Parathyroid adenoma (tissue), 2 donors: ENCODE results near the gene TSPAN13.

Experiments used
- H2AFZ ChIP-seq: fragments of 300-600 bp; sonication (generic); one replicate; pipeline ENCODE4 v1.7.0; 2017; ENCODE audit warnings: antibody characterized with exemption, mild to moderate bottlenecking
- H3K27ac ChIP-seq: fragments of 300-600 bp; sonication (generic); one replicate; pipeline ENCODE4 v1.7.0; 2017
- H3K27me3 ChIP-seq: fragments of 300-600 bp; sonication (generic); one replicate; pipeline ENCODE4 v1.7.0; 2017; ENCODE audit warnings: low read length; ENCODE audit not compliant: control insufficient read depth, insufficient read depth
- H3K36me3 ChIP-seq: fragments of 300-600 bp; sonication (generic); one replicate; pipeline ENCODE4 v1.7.0; 2017; ENCODE audit warnings: low read length; ENCODE audit not compliant: control insufficient read depth, insufficient read depth
- H3K4me1 ChIP-seq: fragments of 300-600 bp; sonication (generic); one replicate; pipeline ENCODE4 v1.7.0; 2017; ENCODE audit warnings: control low read depth
- H3K4me2 ChIP-seq: fragments of 300-600 bp; sonication (generic); one replicate; pipeline ENCODE4 v1.7.0; 2017; ENCODE audit warnings: low read length
- H3K4me3 ChIP-seq: fragments of 300-600 bp; sonication (generic); one replicate; pipeline ENCODE4 v1.7.0; 2017; ENCODE audit warnings: low read depth, low read length
- H3K79me2 ChIP-seq: fragments of 300-600 bp; sonication (generic); one replicate; pipeline ENCODE4 v1.7.0; 2017; ENCODE audit warnings: control low read depth
- H3K9ac ChIP-seq: fragments of 300-600 bp; sonication (generic); one replicate; pipeline ENCODE4 v1.7.0; 2017; ENCODE audit warnings: mild to moderate bottlenecking
- H3K9me3 ChIP-seq: fragments of 300-600 bp; sonication (generic); one replicate; pipeline ENCODE4 v1.7.0; 2017; ENCODE audit warnings: low read length; ENCODE audit not compliant: control insufficient read depth
- TF ChIP-seq, protein P1 (sequence below): fragments of 300-600 bp; sonication (generic); IDR thresholded peaks from one replicate; pipeline ENCODE4 v1.7.0; 2017; ENCODE audit warnings: antibody characterized with exemption, mild to moderate bottlenecking
- donor health status: primary hyperparathyroidism.

Gene TSPAN13

DNA sequence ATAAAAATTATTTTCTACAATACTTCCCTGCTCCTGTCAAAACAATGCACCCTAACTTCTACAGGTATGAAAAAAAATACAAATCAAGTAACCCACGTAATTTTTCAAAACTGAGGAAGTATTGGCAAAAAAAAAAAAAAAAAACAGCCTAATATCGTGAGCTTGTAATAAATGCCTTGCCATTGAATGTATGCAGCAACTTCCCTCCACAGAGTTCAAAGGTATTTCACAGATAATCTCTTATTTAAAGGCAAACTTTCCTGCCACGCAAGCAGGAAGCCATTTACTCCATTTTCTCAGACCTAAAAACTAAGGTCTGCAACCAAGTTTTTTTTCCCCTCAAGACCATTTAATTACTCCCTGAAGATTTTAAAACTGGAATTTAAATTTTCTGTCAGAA lies 51.9 kb downstream of the TSPAN13 start:
- Histone ChIP-seq H3K79me2 (no peaks in the 10 kb centered on the region), H3K9ac (no peak overlapping the region), H3K36me3 (no peaks in the 10 kb centered on the region), H3K27ac (no peak overlapping the region), H3K9me3 (no peaks in the 10 kb centered on the region), H3K27me3 (no peaks in the 10 kb centered on the region), H3K4me1 (no peaks in the 10 kb centered on the region), H3K4me3 (no peak overlapping the region), H2AFZ (no peak overlapping the region), H3K4me2 (no peak overlapping the region)
- TF ChIP-seq, protein P1, sequence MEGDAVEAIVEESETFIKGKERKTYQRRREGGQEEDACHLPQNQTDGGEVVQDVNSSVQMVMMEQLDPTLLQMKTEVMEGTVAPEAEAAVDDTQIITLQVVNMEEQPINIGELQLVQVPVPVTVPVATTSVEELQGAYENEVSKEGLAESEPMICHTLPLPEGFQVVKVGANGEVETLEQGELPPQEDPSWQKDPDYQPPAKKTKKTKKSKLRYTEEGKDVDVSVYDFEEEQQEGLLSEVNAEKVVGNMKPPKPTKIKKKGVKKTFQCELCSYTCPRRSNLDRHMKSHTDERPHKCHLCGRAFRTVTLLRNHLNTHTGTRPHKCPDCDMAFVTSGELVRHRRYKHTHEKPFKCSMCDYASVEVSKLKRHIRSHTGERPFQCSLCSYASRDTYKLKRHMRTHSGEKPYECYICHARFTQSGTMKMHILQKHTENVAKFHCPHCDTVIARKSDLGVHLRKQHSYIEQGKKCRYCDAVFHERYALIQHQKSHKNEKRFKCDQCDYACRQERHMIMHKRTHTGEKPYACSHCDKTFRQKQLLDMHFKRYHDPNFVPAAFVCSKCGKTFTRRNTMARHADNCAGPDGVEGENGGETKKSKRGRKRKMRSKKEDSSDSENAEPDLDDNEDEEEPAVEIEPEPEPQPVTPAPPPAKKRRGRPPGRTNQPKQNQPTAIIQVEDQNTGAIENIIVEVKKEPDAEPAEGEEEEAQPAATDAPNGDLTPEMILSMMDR = no peak

DNA sequence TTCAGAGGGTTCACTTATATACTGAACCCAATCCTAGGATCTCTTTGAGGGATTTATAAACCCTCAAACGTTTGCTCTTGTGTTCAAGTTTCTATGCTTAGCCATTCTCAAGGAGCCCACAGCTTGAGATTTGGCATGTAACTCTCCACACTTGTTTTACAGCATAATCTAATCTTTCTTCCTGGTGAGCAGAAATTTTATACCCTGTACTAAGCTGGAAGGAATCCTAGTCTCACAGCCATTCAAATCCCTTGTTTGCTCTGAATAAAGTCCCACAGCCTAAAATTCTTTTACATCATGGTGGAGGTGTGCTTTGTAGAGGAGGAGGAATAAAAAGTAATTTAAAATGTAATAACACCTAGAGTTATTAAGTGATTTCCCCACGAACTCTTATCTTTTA lies 56.6 kb downstream of the TSPAN13 start:
- no peaks in the 10 kb centered on the region for H3K9me3 ChIP-seq
- no peaks in the 10 kb centered on the region for H3K4me1 ChIP-seq
- H3K27ac ChIP-seq = no peak overlapping the region
- no peak overlapping the region for H3K4me2 ChIP-seq
- no peak overlapping the region for H3K9ac ChIP-seq
- H3K27me3 ChIP-seq = no peaks in the 10 kb centered on the region
- TF ChIP-seq, protein P1 = no peak
- H3K4me3 ChIP-seq = no peak overlapping the region
- no peaks in the 10 kb centered on the region for H3K79me2 ChIP-seq
- no peak overlapping the region for H2AFZ ChIP-seq
- H3K36me3 ChIP-seq = no peaks in the 10 kb centered on the region

DNA sequence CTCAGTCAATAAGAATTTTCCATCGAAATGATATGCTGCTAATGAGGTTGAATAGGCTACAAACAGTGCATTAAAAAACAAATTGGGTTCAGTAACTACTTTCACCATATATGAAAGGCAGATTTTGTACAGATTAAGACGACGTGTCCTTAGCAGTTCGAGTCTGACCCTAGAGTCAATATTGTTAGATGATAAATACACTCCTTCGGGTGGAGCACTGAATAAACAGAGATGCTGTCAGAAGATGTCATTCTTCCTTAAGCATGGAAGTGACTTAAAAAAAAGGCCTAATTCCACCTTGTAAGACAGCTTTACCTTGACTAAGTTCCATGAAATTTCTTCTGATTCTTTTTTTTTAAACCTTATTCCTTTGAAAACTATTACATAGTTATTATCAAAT lies 57.0 kb downstream of the TSPAN13 start:
- no peak overlapping the region for H3K4me3 ChIP-seq
- H3K9me3 ChIP-seq = no peaks in the 10 kb centered on the region
- no peaks in the 10 kb centered on the region for H3K36me3 ChIP-seq
- no peak overlapping the region for H3K9ac ChIP-seq
- no peaks in the 10 kb centered on the region for H3K79me2 ChIP-seq
- no peaks in the 10 kb centered on the region for H3K27me3 ChIP-seq
- TF ChIP-seq, protein P1 = no peak
- no peak overlapping the region for H2AFZ ChIP-seq
- H3K4me1 ChIP-seq = no peaks in the 10 kb centered on the region
- H3K4me2 ChIP-seq = no peak overlapping the region
- H3K27ac ChIP-seq = no peak overlapping the region

DNA sequence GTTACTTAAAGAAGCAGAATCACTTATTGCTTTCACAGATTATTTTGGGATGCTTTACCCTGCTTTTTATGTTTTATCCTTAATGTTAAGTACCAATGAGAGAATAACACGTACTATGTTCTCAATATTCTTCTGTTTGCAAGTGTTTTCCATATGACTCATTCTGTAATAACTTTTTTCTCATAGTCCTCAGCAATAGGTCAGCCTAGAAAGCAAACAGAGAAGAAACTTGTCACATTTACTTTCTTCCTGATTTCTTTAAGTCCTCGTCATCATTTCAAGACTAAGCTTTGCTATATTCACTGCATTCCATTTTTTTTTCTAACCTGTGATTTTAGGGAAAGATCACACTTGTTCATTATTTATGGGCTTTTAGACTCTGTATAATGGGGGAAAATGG lies 58.0 kb downstream of the TSPAN13 start:
- Histone ChIP-seq H3K4me1 (no peaks in the 10 kb centered on the region), H3K79me2 (no peaks in the 10 kb centered on the region), H3K9ac (no peak overlapping the region), H3K4me2 (no peak overlapping the region), H3K36me3 (no peaks in the 10 kb centered on the region), H2AFZ (no peak overlapping the region), H3K27ac (no peak overlapping the region), H3K27me3 (no peaks in the 10 kb centered on the region), H3K4me3 (no peak overlapping the region), H3K9me3 (no peaks in the 10 kb centered on the region)
- TF ChIP-seq, protein P1 = no peak

DNA sequence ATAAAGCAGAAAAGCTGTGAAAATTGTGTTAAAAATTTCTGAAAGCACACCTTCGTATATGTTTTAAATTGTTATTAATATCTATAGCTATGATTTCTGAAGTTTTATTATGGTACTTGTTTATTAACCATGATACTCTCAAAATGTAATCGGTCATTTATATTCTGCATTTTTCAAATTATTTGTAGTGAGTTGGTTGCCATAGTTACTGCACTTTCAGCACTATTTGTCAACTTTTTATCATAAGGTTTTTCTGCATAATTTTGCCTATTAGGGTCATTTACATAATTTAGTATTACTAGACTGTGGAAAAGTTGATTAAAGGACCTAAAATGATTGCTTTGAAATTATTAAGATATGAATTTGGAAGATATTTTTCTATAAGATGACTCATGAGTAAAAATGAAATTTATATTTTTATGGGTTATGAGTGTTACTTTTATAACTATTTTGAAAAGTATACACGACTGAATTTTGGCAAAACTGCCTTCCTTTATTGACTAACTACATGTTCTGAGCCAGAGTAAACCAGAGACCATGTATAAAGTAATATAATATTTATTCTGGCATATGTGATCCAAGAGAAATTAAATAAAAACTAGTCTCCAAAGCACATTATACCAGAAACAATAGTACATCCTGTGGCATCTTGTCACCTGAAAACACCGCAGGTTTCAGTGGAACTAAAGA lies 59.1 kb downstream of the TSPAN13 start:
- no peaks in the 10 kb centered on the region for H3K4me1 ChIP-seq
- TF ChIP-seq, protein P1 = no peak
- no peak overlapping the region for H3K27ac ChIP-seq
- no peaks in the 10 kb centered on the region for H3K9me3 ChIP-seq
- no peak overlapping the region for H3K9ac ChIP-seq
- no peak overlapping the region for H2AFZ ChIP-seq
- no peaks in the 10 kb centered on the region for H3K27me3 ChIP-seq
- H3K4me2 ChIP-seq = no peak overlapping the region
- H3K4me3 ChIP-seq = no peak overlapping the region
- no peaks in the 10 kb centered on the region for H3K79me2 ChIP-seq
- no peaks in the 10 kb centered on the region for H3K36me3 ChIP-seq
